Erythroblast (primary cell): ENCODE data around the gene EMILIN1.

ENCODE experiments used
- GATA1 ChIP-seq: IDR thresholded peaks from 2 replicates; pipeline ENCODE4 v1.6.1; 2011; ENCODE audit warnings: low read depth, mild to moderate bottlenecking, control low read depth, low read length, moderate library complexity
- POLR2A ChIP-seq: IDR thresholded peaks from 2 replicates; pipeline ENCODE4 v1.6.1; 2011; ENCODE audit warnings: mild to moderate bottlenecking, low read length

GRCh38 chr2:27095745-27096651 lies 17.6 kb downstream of the EMILIN1 start:
- TF ChIP-seq POLR2A (no peak), GATA1 (no peak)
